Stimulated activated CD4-positive, alpha-beta T cell treated with anti-CD3 and anti-CD28 coated beads, Interleukin-1b, Interleukin-23, amount 100 ng/mL, for 24 hours (primary cell): ENCODE results near the gene PCNX2.

ENCODE experiments used
- DNase-seq, 4 experiments: peaks; one replicate each; pipeline ENCODE4 v3.0.0-alpha.2; 2020; ENCODE audit warnings: low read depth in 4 of 4, low spot score in 1 of 4

PCNX2 gene

GRCh38 chr1:233268389-233269022, 27.0 kb downstream of the PCNX2 start:
- DNase-seq = no peak

GRCh38 chr1:233261695-233262094, 33.8 kb downstream of the PCNX2 start:
- no peak for DNase-seq

DNA sequence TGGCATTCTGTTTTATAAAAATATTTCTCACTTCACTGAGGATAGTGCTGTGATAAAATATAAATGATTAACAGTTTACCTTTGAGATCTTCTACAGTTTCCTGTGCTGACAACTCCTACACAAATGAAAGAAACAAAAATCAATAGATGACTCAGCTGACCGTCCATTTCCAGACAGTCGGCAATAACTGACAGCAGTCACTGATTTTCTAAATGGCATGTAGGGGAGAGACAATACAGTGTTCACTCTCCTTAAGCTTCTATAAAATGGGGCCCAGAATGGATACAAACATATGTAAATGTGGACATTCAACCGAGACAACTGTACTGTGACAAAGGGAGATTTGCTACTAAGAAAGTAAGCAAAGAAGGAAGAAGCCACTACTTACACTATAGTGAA, 34.3 kb downstream of the PCNX2 start:
- no peak for DNase-seq

GRCh38 chr1:233257786-233258185, 37.7 kb downstream of the PCNX2 start:
- no peak for DNase-seq

DNA sequence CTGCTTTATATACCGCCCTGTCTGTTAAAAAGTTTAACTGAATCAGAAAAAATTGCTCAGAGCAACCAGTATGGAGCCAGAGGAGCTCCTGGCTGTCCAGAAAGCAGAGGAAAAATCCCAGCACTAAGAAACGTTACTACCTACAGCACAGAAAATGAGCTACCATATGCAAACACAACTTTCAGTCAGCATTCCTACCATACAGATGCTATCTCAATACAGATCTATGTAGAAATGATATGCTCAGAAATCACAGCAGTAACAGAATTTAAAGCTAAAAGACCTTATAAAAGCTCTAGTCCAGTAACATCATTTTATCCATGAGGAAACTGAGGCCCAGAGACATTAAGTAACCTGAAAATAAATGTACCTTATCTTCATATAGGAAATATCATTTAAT, 38.7 kb downstream of the PCNX2 start:
- DNase-seq = no peak

- no peak for DNase-seq
Measured at GRCh38 chr1:233256191-233256590, 39.3 kb downstream of the PCNX2 start.

- DNase-seq = no peak
Measured at GRCh38 chr1:233255145-233255544, 40.4 kb downstream of the PCNX2 start.

GRCh38 chr1:233253832-233254331, 41.6 kb downstream of the PCNX2 start:
- DNase-seq = no peak

- DNase-seq = no peak
Measured at GRCh38 chr1:233253231-233253831, 42.2 kb downstream of the PCNX2 start.

GRCh38 chr1:233252441-233252840, 43.1 kb downstream of the PCNX2 start:
- no peak for DNase-seq

GRCh38 chr1:233251201-233251720, 44.3 kb downstream of the PCNX2 start:
- no peak for DNase-seq

- no peak for DNase-seq
Measured at GRCh38 chr1:233248014-233248413, 47.5 kb downstream of the PCNX2 start.

DNA sequence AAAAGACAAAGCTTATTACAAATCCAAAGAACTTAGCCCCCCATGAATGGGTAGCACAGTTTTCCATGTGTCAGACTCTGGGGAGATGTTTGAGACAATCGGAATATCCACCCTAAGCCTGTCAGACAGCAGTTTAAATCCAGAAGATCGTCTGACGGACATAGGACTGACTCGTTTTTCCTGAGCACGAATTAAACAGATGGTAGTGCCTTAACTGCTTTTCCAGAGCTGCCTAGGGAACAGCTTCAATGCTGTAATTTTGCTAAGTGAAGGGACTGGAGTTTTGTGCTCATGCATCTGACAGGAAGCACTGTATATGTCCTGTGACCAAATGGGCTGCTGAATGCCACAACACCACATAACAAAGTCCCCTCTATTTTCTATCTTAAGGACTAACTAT, 48.6 kb downstream of the PCNX2 start:
- no peak for DNase-seq

DNA sequence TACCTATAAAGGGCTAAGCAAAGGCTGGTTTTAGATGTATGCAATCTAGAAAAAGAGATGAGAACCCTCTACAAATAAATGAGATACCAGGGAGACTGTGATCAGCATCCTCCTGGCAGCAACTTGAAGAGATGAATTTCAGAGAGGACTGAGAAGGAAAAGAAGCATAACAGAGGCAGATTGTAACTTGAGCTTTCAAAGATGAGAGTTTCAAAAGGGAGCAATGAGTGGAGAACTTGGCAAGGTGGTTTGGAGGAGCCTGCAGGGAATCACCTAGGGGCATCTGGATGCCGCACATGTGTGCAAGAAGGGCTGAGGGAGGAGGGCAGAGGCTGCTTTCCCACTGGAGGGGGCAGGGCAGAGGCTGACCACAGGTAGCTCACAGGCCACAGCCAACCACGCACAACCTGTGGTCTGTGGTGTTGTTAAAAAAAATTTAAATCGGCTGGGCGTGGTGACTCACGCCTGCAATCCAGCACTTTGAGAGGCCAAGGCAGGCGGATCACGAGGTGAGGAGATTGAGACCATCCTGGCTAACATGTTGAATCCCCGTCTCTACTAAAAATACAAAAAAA, 50.2 kb downstream of the PCNX2 start:
- no peak for DNase-seq

DNA sequence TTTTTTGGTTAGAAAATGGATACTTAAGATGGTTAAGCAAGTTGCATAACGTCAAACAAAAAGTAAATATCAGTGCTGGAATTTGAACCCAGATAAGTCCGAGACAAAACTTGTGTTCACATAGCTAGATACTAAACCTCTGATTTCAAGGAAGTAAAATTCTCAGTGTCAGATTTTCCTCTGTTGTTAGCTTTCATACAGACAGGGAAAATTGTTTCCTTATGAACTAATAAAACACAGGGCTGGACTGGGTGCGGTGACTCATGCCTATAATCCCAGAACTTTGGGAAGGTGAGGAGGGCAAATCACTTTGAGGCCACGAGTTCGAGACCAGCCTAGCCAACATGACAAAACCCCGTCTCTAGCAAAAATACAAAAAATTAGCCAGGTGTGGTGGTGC, 51.3 kb downstream of the PCNX2 start:
- DNase-seq = no peak

- no peak for DNase-seq
Measured at GRCh38 chr1:233242827-233243483, 52.6 kb downstream of the PCNX2 start.

- no peak for DNase-seq
Measured at GRCh38 chr1:233241759-233242158, 53.8 kb downstream of the PCNX2 start.

DNA sequence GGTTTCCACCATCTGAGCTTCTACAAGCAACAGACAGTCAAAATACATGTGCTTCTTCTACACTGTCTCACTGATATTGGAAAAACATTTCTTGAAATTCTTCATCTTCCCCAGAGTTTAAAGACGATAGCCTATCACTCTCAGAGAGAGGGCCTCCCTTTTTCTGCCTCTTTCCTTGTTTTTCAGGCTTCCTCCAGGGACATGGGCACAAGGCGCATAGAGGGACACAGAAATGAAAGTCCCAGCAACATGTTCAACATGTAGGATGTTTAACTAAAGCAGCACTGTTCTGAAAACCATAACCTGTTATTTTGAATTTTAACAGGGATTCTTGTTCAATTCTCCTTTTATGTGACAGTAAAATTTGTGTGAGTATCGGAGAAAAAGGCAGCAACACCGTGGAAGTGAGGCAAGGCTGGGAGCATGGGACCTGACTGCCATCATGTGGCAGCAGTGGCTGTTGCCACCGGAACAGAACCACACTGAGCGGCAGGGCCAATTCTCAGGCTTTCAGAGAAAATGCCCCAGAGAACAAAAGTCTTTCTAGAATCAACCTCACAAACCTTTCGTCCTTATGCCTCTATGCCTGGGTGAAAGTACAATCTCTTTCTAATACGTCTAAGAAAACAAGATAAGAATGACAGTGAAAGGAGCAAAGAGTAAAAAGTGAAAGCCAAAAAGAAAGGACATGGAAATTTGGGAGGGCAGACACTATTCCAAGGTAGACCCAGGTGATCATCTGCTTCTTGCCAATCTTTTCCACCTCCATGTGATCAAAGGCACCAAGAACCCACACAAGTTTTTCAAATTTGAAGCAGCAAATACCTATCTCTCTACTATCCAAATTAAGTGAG, 54.5 kb downstream of the PCNX2 start:
- DNase-seq = peak in 1 of 4 experiments; percentile 2

DNA sequence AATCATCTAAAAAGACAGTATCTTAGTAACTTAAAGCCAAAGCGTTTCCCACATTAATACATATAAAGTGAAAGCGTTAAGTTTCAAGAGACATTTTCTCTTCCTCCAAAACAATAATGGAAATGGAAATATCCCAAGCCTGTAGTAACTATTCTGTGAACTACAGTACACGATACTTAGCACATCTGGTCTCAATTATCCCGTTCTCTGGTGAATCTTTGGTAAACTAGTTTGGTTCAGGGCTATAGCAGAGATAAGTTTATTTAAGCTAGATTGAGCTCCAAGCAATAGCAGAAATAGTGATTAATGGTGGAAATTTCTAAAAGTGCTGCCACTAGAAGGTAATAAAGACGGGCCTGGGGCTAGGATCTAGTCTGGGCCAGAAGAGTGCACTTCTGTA, 55.2 kb downstream of the PCNX2 start:
- no peak for DNase-seq

DNA sequence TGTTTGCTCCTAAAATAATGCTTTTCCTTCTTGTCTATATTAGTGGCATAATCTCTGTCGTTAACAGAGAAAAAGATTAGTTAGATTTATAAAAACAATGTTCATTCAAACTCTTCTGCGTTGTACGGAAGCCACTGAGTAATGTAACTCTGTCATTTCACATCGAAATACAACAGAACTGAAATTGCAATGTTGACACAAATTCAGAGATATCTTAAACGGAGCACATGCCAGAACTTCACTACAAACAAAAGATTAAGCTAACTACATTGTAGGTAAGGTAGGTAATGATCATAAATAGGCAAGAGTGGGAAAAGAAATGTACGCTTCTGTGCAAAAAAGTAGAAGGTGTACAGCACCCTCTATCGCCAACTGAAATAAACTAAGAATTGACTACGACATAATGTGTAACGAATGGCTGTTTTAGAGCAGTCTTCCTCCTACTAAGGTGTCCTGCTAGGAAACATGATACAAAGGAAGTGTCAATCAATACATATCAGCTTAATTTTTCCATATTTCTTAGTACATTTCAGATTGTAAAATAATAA, 56.6 kb downstream of the PCNX2 start:
- DNase-seq = no peak

DNA sequence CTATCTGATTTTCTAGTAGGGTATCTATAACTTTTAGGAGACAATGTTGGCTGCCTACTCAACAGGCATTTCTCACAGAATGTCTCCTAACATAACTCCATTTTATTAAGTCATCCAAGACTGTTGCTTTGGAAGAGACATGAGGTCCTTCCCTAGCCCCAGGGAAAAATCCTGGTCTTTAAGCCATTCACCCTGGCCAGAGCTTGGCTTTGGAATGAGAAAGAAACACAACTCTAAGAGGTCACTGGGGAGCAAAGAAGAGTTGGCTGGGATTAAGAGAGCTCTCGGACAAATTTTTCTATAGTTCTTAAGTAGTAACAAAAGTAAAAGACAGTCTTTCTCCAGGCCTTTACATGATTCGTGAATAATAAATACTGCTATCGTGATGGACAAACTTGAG, 57.9 kb downstream of the PCNX2 start:
- DNase-seq = no peak
